ENCODE data around the gene ABLIM2. TPM values are rescaled to one million over a fixed set of nuclear protein-coding genes. Genes with fewer than 3 reads are reported as not detected.

Gene ABLIM2
- total and polyA plus RNA-seq, 10 of the 15 experiments (the other 5 are each of a cell fraction or from before 2014, with no cell fraction given), result 0.03 to 0.15 (median 0.05) TPM; not detected in 7

DNA sequence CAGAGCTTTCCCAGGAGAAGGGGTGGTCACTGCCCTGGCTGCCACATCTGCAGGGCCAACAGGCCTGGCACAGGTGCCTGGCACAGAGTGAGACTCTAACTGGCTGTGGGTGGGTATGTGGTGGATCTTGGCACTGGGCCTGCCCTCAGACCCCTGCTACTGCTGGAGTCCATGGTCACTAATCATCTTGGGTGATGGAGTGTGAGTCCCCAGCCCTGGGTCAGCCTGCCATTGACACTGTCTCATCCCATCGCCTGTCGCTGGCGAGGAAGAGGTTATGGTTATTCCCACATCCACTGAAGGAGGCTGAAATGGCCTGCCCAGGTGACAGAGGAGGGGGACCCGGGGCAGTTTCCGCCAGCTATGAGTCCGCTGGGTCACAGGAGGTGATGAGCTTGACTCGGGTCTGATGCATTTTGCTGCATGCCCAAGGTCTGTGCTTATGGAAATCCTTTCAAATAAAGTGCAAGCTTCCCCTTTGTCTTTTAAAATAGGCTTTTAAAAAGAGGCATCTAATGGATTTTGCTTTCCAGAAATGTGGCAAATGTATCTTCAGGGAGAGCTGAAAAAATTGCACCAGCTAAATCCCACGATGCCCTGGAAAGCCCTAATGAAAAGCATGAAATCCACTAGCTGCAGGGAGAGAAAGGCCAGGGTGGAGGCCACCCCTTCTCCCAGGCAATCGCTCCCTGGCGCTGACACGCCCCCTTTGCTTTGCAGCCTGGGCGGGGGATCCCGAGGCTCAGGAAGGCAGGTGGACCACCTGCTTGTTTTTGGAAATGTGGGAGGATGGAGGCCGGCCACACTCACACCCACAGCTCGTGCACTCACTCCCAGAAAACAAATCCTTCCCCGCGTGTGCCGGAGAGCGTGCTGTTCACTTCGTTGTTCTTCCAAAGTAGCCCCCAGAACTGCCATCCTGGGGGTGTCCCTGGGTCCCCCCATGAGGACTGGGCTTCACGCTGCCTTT lies 54.9 kb downstream of the ABLIM2 start:
- Histone ChIP-seq H4K20me1 (ENCODE audit: control insufficient read depth, insufficient read depth) (no peaks in the 10 kb centered on the region), H3K36me3 (ENCODE audit: control insufficient read depth in 2 of 2, insufficient read depth in 2 of 2, low read length in 1 of 2) (no peaks in the 10 kb centered on the region), H2AFZ (ENCODE audit: control insufficient read depth, low read depth, low read length) (no peak overlapping the region), H3K27ac (ENCODE audit: control insufficient read depth, insufficient read depth) (no peak overlapping the region), H3K9ac (ENCODE audit: control insufficient read depth, insufficient read depth, low read length) (no peak overlapping the region), H3K4me2 (ENCODE audit: control insufficient read depth, insufficient read depth) (no peak overlapping the region), H3K4me3 (no peak overlapping the region), H3K4me1 (ENCODE audit: control insufficient read depth, insufficient read depth, low read length) (no peaks in the 10 kb centered on the region), H3K27me3 (replicated peaks in 1 of 2; ENCODE audit: control insufficient read depth in 2 of 2, insufficient read depth in 2 of 2, low read length in 1 of 2) (no peaks in the 10 kb centered on the region), H3K9me3 (replicated peaks; ENCODE audit: control insufficient read depth, insufficient read depth, low read length) (no peaks in the 10 kb centered on the region), H3K79me2 (ENCODE audit: control insufficient read depth, insufficient read depth, low read length) (no peaks in the 10 kb centered on the region)
- FAIRE-seq, result no peak
- 16% methylated on average over 21 of the region's 21 CpGs for WGBS (ENCODE audit: insufficient coverage, insufficient replicate concordance, low lambda C conversion rate, missing lambda C conversion rate)
- no TSS peak for BruUV-seq (replicated peaks)
- intact Hi-C loops (cut with micrococcal nuclease; ENCODE audit: unreplicated experiment) (no loop called here), in situ Hi-C loops (cut with MboI) (no loop called here)
- CTCF ChIA-PET, result no interaction called here
- SMC1A ChIA-PET (ENCODE audit: uncharacterized antibody, unreplicated experiment), result no interaction called here
- no peak for DNase-seq (ENCODE audit: low read depth, low spot score)
- RAD21 ChIA-PET (ENCODE audit: unreplicated experiment), result no interaction called here
- ATAC-seq, result no peak
- TF ChIP-seq, protein P1, sequence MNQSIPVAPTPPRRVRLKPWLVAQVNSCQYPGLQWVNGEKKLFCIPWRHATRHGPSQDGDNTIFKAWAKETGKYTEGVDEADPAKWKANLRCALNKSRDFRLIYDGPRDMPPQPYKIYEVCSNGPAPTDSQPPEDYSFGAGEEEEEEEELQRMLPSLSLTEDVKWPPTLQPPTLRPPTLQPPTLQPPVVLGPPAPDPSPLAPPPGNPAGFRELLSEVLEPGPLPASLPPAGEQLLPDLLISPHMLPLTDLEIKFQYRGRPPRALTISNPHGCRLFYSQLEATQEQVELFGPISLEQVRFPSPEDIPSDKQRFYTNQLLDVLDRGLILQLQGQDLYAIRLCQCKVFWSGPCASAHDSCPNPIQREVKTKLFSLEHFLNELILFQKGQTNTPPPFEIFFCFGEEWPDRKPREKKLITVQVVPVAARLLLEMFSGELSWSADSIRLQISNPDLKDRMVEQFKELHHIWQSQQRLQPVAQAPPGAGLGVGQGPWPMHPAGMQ (IDR thresholded peaks at IDR 0.05; ENCODE audit: borderline replicate concordance), result no peak
- TF ChIP-seq, protein P2, sequence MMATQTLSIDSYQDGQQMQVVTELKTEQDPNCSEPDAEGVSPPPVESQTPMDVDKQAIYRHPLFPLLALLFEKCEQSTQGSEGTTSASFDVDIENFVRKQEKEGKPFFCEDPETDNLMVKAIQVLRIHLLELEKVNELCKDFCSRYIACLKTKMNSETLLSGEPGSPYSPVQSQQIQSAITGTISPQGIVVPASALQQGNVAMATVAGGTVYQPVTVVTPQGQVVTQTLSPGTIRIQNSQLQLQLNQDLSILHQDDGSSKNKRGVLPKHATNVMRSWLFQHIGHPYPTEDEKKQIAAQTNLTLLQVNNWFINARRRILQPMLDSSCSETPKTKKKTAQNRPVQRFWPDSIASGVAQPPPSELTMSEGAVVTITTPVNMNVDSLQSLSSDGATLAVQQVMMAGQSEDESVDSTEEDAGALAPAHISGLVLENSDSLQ (IDR thresholded peaks at IDR 0.05), result no peak
- TF ChIP-seq JUNB (IDR thresholded peaks at IDR 0.05), result no peak
- no peak for TF ChIP-seq JUND (IDR thresholded peaks at IDR 0.05; ENCODE audit: low read depth, low read length)
- TF ChIP-seq SMC3 (IDR thresholded peaks at IDR 0.05; ENCODE audit: borderline replicate concordance, low read length), result no peak
- TF ChIP-seq, protein P3, sequence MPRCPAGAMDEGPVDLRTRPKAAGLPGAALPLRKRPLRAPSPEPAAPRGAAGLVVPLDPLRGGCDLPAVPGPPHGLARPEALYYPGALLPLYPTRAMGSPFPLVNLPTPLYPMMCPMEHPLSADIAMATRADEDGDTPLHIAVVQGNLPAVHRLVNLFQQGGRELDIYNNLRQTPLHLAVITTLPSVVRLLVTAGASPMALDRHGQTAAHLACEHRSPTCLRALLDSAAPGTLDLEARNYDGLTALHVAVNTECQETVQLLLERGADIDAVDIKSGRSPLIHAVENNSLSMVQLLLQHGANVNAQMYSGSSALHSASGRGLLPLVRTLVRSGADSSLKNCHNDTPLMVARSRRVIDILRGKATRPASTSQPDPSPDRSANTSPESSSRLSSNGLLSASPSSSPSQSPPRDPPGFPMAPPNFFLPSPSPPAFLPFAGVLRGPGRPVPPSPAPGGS (IDR thresholded peaks at IDR 0.05; ENCODE audit: borderline replicate concordance, insufficient read depth, low read depth, low read length, poor library complexity, severe bottlenecking), result no peak
- TF ChIP-seq FOXK2 (IDR thresholded peaks at IDR 0.05), result no peak
- no peak for TF ChIP-seq ASH2L (IDR thresholded peaks at IDR 0.05; ENCODE audit: borderline replicate concordance, low read depth)
- no peak for TF ChIP-seq EED (IDR thresholded peaks at IDR 0.05; ENCODE audit: low read depth)
- TF ChIP-seq FOS (IDR thresholded peaks at IDR 0.05; ENCODE audit: borderline replicate concordance, extremely low read depth, insufficient read length), result no peak
- TF ChIP-seq, protein P4, sequence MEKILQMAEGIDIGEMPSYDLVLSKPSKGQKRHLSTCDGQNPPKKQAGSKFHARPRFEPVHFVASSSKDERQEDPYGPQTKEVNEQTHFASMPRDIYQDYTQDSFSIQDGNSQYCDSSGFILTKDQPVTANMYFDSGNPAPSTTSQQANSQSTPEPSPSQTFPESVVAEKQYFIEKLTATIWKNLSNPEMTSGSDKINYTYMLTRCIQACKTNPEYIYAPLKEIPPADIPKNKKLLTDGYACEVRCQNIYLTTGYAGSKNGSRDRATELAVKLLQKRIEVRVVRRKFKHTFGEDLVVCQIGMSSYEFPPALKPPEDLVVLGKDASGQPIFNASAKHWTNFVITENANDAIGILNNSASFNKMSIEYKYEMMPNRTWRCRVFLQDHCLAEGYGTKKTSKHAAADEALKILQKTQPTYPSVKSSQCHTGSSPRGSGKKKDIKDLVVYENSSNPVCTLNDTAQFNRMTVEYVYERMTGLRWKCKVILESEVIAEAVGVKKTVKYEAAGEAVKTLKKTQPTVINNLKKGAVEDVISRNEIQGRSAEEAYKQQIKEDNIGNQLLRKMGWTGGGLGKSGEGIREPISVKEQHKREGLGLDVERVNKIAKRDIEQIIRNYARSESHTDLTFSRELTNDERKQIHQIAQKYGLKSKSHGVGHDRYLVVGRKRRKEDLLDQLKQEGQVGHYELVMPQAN (conservative IDR thresholded peaks at IDR 0.05), result no peak
- TF ChIP-seq, protein P5, sequence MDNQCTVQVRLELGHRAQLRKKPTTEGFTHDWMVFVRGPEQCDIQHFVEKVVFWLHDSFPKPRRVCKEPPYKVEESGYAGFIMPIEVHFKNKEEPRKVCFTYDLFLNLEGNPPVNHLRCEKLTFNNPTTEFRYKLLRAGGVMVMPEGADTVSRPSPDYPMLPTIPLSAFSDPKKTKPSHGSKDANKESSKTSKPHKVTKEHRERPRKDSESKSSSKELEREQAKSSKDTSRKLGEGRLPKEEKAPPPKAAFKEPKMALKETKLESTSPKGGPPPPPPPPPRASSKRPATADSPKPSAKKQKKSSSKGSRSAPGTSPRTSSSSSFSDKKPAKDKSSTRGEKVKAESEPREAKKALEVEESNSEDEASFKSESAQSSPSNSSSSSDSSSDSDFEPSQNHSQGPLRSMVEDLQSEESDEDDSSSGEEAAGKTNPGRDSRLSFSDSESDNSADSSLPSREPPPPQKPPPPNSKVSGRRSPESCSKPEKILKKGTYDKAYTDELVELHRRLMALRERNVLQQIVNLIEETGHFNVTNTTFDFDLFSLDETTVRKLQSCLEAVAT (IDR thresholded peaks at IDR 0.05), result no peak
- POLR2A ChIA-PET, result no interaction called here
